Fibroblast of lung (primary cell): ENCODE measurements around the gene BCAS3.

Experiments used
- EZH2 ChIP-seq: IDR thresholded peaks from 2 replicates; pipeline ENCODE4 v1.5.1; 2012; ENCODE audit warnings: low read length, control low read depth, mild to moderate bottlenecking; ENCODE audit errors: missing control alignments
- TF ChIP-seq, protein P1 (sequence below), 2 donors: IDR thresholded peaks in 1 of 2; conservative IDR thresholded peaks in 1 of 2; 1 replicate in 1 of 2; 2 replicates in 1 of 2; pipeline ENCODE4 v1.5.1; 2011 to 2012; ENCODE audit warnings: low read length in 2 of 2, control low read depth in 1 of 2, inconsistent platforms in 1 of 2, low read depth in 1 of 2, mild to moderate bottlenecking in 1 of 2

DNA sequence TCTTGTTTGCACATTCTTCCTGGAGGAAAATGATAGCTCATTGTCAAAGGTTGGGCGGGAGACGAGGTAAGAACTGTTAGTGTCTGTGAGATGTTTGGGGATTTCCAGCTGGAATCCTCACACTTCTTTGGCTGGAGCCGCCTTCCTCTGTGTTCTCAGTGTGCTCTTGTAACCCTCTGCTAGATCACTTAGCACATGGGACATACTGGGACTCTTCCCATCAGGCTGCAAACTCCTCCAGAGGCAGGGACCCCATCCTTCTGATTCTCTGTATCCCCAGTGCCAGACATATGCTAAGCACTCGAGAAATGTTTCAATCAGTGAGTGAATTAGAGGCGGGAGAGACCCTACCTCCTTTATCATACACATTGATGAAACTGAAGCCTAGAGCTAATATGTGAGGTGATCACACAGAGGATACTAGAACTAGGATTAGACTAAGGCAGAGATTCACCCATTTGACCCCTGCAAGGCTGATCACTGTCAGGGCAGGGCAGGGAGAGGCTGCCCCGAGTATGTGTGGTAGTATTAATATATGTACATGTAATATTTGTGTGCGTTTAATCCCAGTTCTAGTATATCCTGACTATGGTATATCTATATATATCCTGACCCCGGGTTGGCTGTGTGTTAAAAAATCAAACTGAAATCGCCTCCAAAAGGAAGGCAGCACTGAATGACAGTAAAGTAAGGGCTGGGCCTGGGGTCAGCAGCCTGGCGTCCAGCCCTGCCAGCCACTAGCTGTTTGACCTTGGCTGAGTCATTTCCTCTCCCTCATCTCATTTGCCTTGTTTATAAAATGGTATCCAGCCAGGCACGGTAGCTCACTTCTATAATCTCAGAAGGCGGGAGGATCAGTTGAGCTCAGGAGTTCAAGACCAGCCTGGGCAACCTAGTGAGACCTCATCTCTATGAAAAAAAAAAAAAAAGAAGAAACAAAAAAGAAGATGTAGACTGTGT, 646.5 kb downstream of the BCAS3 start:
- TF ChIP-seq, protein P1, sequence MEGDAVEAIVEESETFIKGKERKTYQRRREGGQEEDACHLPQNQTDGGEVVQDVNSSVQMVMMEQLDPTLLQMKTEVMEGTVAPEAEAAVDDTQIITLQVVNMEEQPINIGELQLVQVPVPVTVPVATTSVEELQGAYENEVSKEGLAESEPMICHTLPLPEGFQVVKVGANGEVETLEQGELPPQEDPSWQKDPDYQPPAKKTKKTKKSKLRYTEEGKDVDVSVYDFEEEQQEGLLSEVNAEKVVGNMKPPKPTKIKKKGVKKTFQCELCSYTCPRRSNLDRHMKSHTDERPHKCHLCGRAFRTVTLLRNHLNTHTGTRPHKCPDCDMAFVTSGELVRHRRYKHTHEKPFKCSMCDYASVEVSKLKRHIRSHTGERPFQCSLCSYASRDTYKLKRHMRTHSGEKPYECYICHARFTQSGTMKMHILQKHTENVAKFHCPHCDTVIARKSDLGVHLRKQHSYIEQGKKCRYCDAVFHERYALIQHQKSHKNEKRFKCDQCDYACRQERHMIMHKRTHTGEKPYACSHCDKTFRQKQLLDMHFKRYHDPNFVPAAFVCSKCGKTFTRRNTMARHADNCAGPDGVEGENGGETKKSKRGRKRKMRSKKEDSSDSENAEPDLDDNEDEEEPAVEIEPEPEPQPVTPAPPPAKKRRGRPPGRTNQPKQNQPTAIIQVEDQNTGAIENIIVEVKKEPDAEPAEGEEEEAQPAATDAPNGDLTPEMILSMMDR (conservative IDR thresholded peaks at IDR 0.05 in 1 of 2, IDR thresholded peaks at IDR 0.05 in 1 of 2; ENCODE audit: low read depth in 1 of 2, low read length in 2 of 2): no peak
- no peak for TF ChIP-seq EZH2
